NOMO-1 (cell line): Measurements from ENCODE around the gene DBN1.

Source experiments
- DNase-seq, 2 experiments: peaks; one replicate each; lab custom pipeline; 2025; ENCODE audit not compliant: unreplicated experiment in 2 of 2; lab: John Stamatoyannopoulos, UW

DBN1 gene

GRCh38 chr5:177505075-177505474, 31.6 kb upstream of the DBN1 start:
- no peak for DNase-seq

GRCh38 chr5:177504086-177505056, 30.9 kb upstream of the DBN1 start:
- DNase-seq = no peak

GRCh38 chr5:177503351-177504085, 30.1 kb upstream of the DBN1 start:
- DNase-seq = no peak

GRCh38 chr5:177502886-177503285, 29.5 kb upstream of the DBN1 start:
- no peak for DNase-seq

GRCh38 chr5:177501874-177502678, 28.6 kb upstream of the DBN1 start:
- DNase-seq = peak; percentile 71 to 83

GRCh38 chr5:177500685-177501522, 27.5 kb upstream of the DBN1 start:
- DNase-seq = peak; percentile 54 to 61

GRCh38 chr5:177499842-177500241, 26.4 kb upstream of the DBN1 start:
- DNase-seq = no peak

GRCh38 chr5:177498013-177498787, 24.8 kb upstream of the DBN1 start:
- no peak for DNase-seq

GRCh38 chr5:177497292-177498012, 24.0 kb upstream of the DBN1 start, which contains the start of gene PDLIM7:
TSS of gene PDLIM7 (minus strand) at chr5:177497604. CDS start at chr5:177496512, 1,092 bp downstream.
- peak; percentile 95 to 97 for DNase-seq

GRCh38 chr5:177496727-177497291, 23.4 kb upstream of the DBN1 start:
- DNase-seq = no peak

GRCh38 chr5:177496070-177496726, 22.8 kb upstream of the DBN1 start:
- no peak for DNase-seq

- peak; percentile 15 to 55 for DNase-seq
Observed at GRCh38 chr5:177495243-177496060, 22.0 kb upstream of the DBN1 start.

- DNase-seq = peak; percentile 86 to 87
Observed at GRCh38 chr5:177494346-177495195, 21.1 kb upstream of the DBN1 start.

GRCh38 chr5:177493795-177494345, 20.4 kb upstream of the DBN1 start:
- DNase-seq = no peak

GRCh38 chr5:177492841-177493240, 19.4 kb upstream of the DBN1 start:
- no peak for DNase-seq
